B cell (primary cell): ENCODE results near the gene EDARADD. TPM values are rescaled to one million over a fixed set of nuclear protein-coding genes. Genes with fewer than 3 reads are reported as not detected.

Experiments used
- ATAC-seq: fragments of 200-7000 bp; cut with Tn5 transposase; one replicate; pipeline ENCODE4 v1.10.0; 2021; ENCODE audit warnings: low read depth, mild to moderate bottlenecking, moderate number of reproducible peaks, moderate library complexity
- CTCF ChIA-PET: fragments of 350-600 bp; sonication (Branson Sonifier 250); formaldehyde crosslinking; loops from one replicate; lab custom pipeline; 2021; ENCODE audit warnings: antibody characterized with exemption, inconsistent platforms; lab: Charles Lee
- POLR2A ChIA-PET: fragments of 350-600 bp; sonication (Branson Sonifier 250); formaldehyde crosslinking; loops from one replicate; lab custom pipeline; 2021; ENCODE audit warnings: antibody characterized with exemption; lab: Charles Lee
- DNase-seq: peaks from one replicate; pipeline ENCODE4 v3.0.0; 2013
- H2AFZ ChIP-seq: 2 replicates; pipeline ENCODE4 v1.6.1; 2012; ENCODE audit warnings: mild to moderate bottlenecking, low read depth, low read length; ENCODE audit not compliant: insufficient read depth, poor library complexity, severe bottlenecking
- H3K27ac ChIP-seq, 2 donors: 1 replicate in 1 of 2; 2 replicates in 1 of 2; pipeline ENCODE4 v1.5.1; 2012 to 2013; ENCODE audit warnings: low read length in 2 of 2, mild to moderate bottlenecking in 2 of 2, moderate library complexity in 1 of 2
- H3K27me3 ChIP-seq, 4 experiments: fragments of 200-600 bp in 1 of 4; sonication (generic) in 1 of 4; replicated peaks in 1 of 4; 1 replicate in 2 of 4; 2 replicates in 2 of 4; pipeline versions ENCODE4 v1.6.1 to v1.7.0; 2013 to 2016; ENCODE audit warnings: low read length in 3 of 4, mild to moderate bottlenecking in 2 of 4, mixed read lengths in 1 of 4, moderate library complexity in 1 of 4; ENCODE audit not compliant: insufficient read depth in 4 of 4, control insufficient read depth in 3 of 4; ENCODE audit errors: control extremely low read depth in 1 of 4
- H3K36me3 ChIP-seq, 2 experiments: replicated peaks in 1 of 2; 1 replicate in 1 of 2; 2 replicates in 1 of 2; pipeline versions ENCODE4 v1.6.1 to v1.7.1; 2013; ENCODE audit warnings: low read length in 1 of 2; ENCODE audit not compliant: insufficient read depth in 2 of 2, control insufficient read depth in 1 of 2; ENCODE audit errors: control extremely low read depth in 1 of 2, extremely low read depth in 1 of 2
- H3K4me1 ChIP-seq, 2 donors: fragments of 200-600 bp in 1 of 2; sonication (generic) in 1 of 2; 1 replicate in 1 of 2; 2 replicates in 1 of 2; pipeline versions ENCODE4 v1.5.1 to v1.6.1; 2013 to 2017; ENCODE audit warnings: low read length in 2 of 2; ENCODE audit not compliant: control insufficient read depth in 2 of 2, insufficient read depth in 2 of 2
- H3K4me2 ChIP-seq: replicated peaks from 2 replicates; pipeline ENCODE3; 2012; ENCODE audit warnings: mild to moderate bottlenecking, low read depth, low read length; ENCODE audit not compliant: poor library complexity, severe bottlenecking
- H3K4me3 ChIP-seq, 5 experiments: fragments of 200-600 bp in 1 of 5; sonication (generic) in 1 of 5; 1 replicate in 3 of 5; 2 replicates in 2 of 5; pipeline versions ENCODE4 v1.5.1 to v1.7.0; 2011 to 2016; ENCODE audit warnings: low read length in 4 of 5, mild to moderate bottlenecking in 4 of 5, low read depth in 2 of 5, control low read depth in 1 of 5, moderate library complexity in 1 of 5; ENCODE audit not compliant: insufficient read depth in 1 of 5; ENCODE audit errors: control extremely low read depth in 1 of 5, extremely low read depth in 1 of 5
- H3K79me2 ChIP-seq: fragments of 200-600 bp; sonication (generic); one replicate; pipeline ENCODE4 v1.6.0; 2016; ENCODE audit warnings: low read length; ENCODE audit not compliant: control insufficient read depth, insufficient read depth
- H3K9ac ChIP-seq: fragments of 200-600 bp; sonication (generic); 2 replicates; pipeline ENCODE4 v1.6.1; 2017; ENCODE audit warnings: mild to moderate bottlenecking, low read length, moderate library complexity
- H3K9me3 ChIP-seq, 3 donors: one replicate each; pipeline versions ENCODE4 v1.6.1 to v1.7.1; 2013; ENCODE audit warnings: low read length in 2 of 3; ENCODE audit not compliant: control insufficient read depth in 2 of 3, insufficient read depth in 1 of 3; ENCODE audit errors: control extremely low read depth in 1 of 3
- H4K20me1 ChIP-seq: 2 replicates; pipeline ENCODE4 v1.6.0; 2012; ENCODE audit warnings: mild to moderate bottlenecking, low read length; ENCODE audit not compliant: insufficient read depth, control insufficient read depth, poor library complexity, severe bottlenecking
- H3K27ac Mint-ChIP-seq: one replicate; pipeline ENCODE4 v1.8.0; 2021; ENCODE audit warnings: mixed read lengths
- H3K27me3 Mint-ChIP-seq: one replicate; pipeline ENCODE4 v1.8.0; 2021; ENCODE audit warnings: mixed read lengths
- H3K4me1 Mint-ChIP-seq: one replicate; pipeline ENCODE4 v1.8.0; 2021; ENCODE audit warnings: mixed read lengths
- H3K4me3 Mint-ChIP-seq: one replicate; pipeline ENCODE4 v1.8.0; 2021; ENCODE audit warnings: mixed read lengths
- H3K9me3 Mint-ChIP-seq: one replicate; pipeline ENCODE4 v1.8.0; 2022; ENCODE audit warnings: mixed read lengths; ENCODE audit not compliant: insufficient read depth
- CTCF ChIP-seq: fragments of 200-600 bp; IDR thresholded peaks from one replicate; pipeline ENCODE4 v1.8.0; 2022; ENCODE audit warnings: antibody characterized with exemption, mild to moderate bottlenecking
- EZH2 ChIP-seq: IDR thresholded peaks from 2 replicates; pipeline ENCODE4 v1.6.1; 2012; ENCODE audit warnings: borderline replicate concordance, low read depth, mild to moderate bottlenecking, moderate library complexity, low read length; ENCODE audit not compliant: insufficient read depth, poor library complexity, severe bottlenecking
- WGBS: methylation state at CpG from one replicate; pipeline ENCODE4 v1.1.5; 2013; ENCODE audit warnings: missing lambda C conversion rate; ENCODE audit not compliant: insufficient coverage; 5-methylcytosine and 5-hydroxymethylcytosine counted together
- intact Hi-C: fragments of 100-400 bp; cut with micrococcal nuclease; formaldehyde crosslinking; loops from one replicate; pipeline ENCODE4 v1.10.0; 2022
- polyA plus RNA-seq: library from polyadenylated mRNA; depleted of rRNA; stranded (reverse); fragments of >200 nt; gene quantifications from 2 replicates; pipeline ENCODE4 v1.2.3, GENCODE V29; 2012
- total RNA-seq, 2 donors: library from RNA; stranded (reverse); fragments of 120-200 nt in 1 of 2; gene quantifications; 1 replicate in 1 of 2; 2 replicates in 1 of 2; pipeline versions ENCODE4 v1.2.3 to v1.2.4, GENCODE V29; 2013 to 2022

The EDARADD gene
- total and polyA plus RNA-seq, 2 donors (not counting 1 experiment from before 2014, with no cell fraction given) = 0.15 TPM; not detected in 1

GRCh38 chr1:236422517-236422876, 28.4 kb downstream of the EDARADD start:
- peaks cover 11% of the 10 kb centered on the region for H3K4me1 Mint-ChIP-seq
- Histone ChIP-seq H3K4me2 (no peak overlapping the region), H3K79me2 (no peaks in the 10 kb centered on the region), H3K27me3 (no peaks in the 10 kb centered on the region), H3K27ac (no peak overlapping the region), H2AFZ (no peak overlapping the region), H3K9me3 (no peaks in the 10 kb centered on the region), H3K9ac (no peak overlapping the region), H3K4me1 (peaks cover 10 to 11% of the 10 kb centered on the region in 2 donors), H3K4me3 (no peak overlapping the region), H4K20me1 (no peaks in the 10 kb centered on the region), H3K36me3 (no peaks in the 10 kb centered on the region)
- ChIA-PET CTCF (interaction anchor here (0.6 kb wide), 2 partner anchors 900 to 1031 kb away, joined by 3 to 4 read pairs; no protein-coding TSS in a partner anchor), POLR2A (no interaction called here)
- intact Hi-C loops = no loop called here
- H3K27ac Mint-ChIP-seq = no peak overlapping the region
- WGBS = 100% methylated on average over 2 of the region's 3 CpGs
- TF ChIP-seq EZH2 (no peak), CTCF (no peak)
- peaks cover 6% of the 10 kb centered on the region for H3K27me3 Mint-ChIP-seq
- DNase-seq = no peak
- ATAC-seq = no peak
- no peaks in the 10 kb centered on the region for H3K9me3 Mint-ChIP-seq
- H3K4me3 Mint-ChIP-seq = no peak overlapping the region

GRCh38 chr1:236425031-236425663, 31.1 kb downstream of the EDARADD start:
- intact Hi-C loops = no loop called here
- 32% methylated on average over 14 of the region's 14 CpGs for WGBS
- peaks cover 10 to 11% of the 10 kb centered on the region in 2 donors for H3K4me1 ChIP-seq
- H2AFZ ChIP-seq = peak overlapping the region; percentile 9
- H3K27me3 ChIP-seq = no peaks in the 10 kb centered on the region
- peak overlapping the region; percentile 52 for H3K4me2 ChIP-seq
- no peaks in the 10 kb centered on the region for H3K36me3 ChIP-seq
- H3K4me3 Mint-ChIP-seq = peak overlapping the region; percentile 59
- no peaks in the 10 kb centered on the region for H3K9me3 Mint-ChIP-seq
- peak; percentile 51 for DNase-seq
- TF ChIP-seq CTCF (no peak), EZH2 (no peak)
- H3K9me3 ChIP-seq = peaks cover 0 to 8% (median 0%) of the 10 kb centered on the region in 3 donors
- peak overlapping the region in 1 of 5 experiments; percentile 23 for H3K4me3 ChIP-seq
- peak; percentile 53 for ATAC-seq
- H3K79me2 ChIP-seq = no peaks in the 10 kb centered on the region
- H3K9ac ChIP-seq = peak overlapping the region; percentile 4
- no peaks in the 10 kb centered on the region for H4K20me1 ChIP-seq
- ChIA-PET CTCF (interaction anchor here (0.6 kb wide), 1 partner anchor 28 kb away, joined by 7 read pairs; no protein-coding TSS in a partner anchor), POLR2A (no interaction called here)
- no peak overlapping the region for H3K27ac ChIP-seq
- peaks cover 6% of the 10 kb centered on the region for H3K27me3 Mint-ChIP-seq
- H3K27ac Mint-ChIP-seq = no peak overlapping the region
- peaks cover 11% of the 10 kb centered on the region for H3K4me1 Mint-ChIP-seq
